ENCODE measurements around the gene SVEP1.

DNA sequence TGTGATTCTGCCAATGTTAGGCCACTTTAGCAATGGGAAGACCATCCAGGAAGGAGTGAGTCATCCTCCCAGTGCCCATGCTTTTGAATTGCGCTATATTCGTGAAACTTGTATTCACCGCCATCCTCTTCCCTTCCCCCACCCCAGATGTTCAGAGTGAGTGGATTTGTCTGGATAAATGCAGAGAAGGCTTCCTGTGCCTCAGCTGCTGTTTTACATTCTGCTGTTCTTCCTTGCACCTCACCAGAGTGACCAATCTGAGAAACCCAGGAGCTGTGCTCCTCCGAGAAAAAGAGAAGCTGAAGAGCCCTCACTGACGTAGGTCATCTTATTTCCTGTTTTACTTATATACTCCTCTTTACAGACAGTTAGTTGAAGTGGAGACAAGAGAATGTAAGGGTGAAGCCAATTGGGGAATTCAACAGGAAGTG is 24.6 kb upstream of the SVEP1 start:
- TF ChIP-seq NFIC (IDR thresholded peaks at IDR 0.05; ENCODE audit: borderline replicate concordance) (no peak), RAD21 (IDR thresholded peaks at IDR 0.05; ENCODE audit: low read length) (no peak), ELF1 (IDR thresholded peaks at IDR 0.05) (no peak), NRF1 (IDR thresholded peaks at IDR 0.05; ENCODE audit: low read depth, low read length) (no peak)
- TF ChIP-seq, protein P1, sequence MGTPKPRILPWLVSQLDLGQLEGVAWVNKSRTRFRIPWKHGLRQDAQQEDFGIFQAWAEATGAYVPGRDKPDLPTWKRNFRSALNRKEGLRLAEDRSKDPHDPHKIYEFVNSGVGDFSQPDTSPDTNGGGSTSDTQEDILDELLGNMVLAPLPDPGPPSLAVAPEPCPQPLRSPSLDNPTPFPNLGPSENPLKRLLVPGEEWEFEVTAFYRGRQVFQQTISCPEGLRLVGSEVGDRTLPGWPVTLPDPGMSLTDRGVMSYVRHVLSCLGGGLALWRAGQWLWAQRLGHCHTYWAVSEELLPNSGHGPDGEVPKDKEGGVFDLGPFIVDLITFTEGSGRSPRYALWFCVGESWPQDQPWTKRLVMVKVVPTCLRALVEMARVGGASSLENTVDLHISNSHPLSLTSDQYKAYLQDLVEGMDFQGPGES (IDR thresholded peaks at IDR 0.05; ENCODE audit: low read depth, low read length) = no peak
- TF ChIP-seq, protein P2, sequence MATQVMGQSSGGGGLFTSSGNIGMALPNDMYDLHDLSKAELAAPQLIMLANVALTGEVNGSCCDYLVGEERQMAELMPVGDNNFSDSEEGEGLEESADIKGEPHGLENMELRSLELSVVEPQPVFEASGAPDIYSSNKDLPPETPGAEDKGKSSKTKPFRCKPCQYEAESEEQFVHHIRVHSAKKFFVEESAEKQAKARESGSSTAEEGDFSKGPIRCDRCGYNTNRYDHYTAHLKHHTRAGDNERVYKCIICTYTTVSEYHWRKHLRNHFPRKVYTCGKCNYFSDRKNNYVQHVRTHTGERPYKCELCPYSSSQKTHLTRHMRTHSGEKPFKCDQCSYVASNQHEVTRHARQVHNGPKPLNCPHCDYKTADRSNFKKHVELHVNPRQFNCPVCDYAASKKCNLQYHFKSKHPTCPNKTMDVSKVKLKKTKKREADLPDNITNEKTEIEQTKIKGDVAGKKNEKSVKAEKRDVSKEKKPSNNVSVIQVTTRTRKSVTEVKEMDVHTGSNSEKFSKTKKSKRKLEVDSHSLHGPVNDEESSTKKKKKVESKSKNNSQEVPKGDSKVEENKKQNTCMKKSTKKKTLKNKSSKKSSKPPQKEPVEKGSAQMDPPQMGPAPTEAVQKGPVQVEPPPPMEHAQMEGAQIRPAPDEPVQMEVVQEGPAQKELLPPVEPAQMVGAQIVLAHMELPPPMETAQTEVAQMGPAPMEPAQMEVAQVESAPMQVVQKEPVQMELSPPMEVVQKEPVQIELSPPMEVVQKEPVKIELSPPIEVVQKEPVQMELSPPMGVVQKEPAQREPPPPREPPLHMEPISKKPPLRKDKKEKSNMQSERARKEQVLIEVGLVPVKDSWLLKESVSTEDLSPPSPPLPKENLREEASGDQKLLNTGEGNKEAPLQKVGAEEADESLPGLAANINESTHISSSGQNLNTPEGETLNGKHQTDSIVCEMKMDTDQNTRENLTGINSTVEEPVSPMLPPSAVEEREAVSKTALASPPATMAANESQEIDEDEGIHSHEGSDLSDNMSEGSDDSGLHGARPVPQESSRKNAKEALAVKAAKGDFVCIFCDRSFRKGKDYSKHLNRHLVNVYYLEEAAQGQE (IDR thresholded peaks at IDR 0.05; ENCODE audit: low read depth, low read length) = no peak
- TF ChIP-seq, protein P3, sequence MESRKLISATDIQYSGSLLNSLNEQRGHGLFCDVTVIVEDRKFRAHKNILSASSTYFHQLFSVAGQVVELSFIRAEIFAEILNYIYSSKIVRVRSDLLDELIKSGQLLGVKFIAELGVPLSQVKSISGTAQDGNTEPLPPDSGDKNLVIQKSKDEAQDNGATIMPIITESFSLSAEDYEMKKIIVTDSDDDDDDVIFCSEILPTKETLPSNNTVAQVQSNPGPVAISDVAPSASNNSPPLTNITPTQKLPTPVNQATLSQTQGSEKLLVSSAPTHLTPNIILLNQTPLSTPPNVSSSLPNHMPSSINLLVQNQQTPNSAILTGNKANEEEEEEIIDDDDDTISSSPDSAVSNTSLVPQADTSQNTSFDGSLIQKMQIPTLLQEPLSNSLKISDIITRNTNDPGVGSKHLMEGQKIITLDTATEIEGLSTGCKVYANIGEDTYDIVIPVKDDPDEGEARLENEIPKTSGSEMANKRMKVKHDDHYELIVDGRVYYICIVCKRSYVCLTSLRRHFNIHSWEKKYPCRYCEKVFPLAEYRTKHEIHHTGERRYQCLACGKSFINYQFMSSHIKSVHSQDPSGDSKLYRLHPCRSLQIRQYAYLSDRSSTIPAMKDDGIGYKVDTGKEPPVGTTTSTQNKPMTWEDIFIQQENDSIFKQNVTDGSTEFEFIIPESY (IDR thresholded peaks at IDR 0.05; ENCODE audit: borderline replicate concordance, low read depth) = no peak
- TF ChIP-seq, protein P4, sequence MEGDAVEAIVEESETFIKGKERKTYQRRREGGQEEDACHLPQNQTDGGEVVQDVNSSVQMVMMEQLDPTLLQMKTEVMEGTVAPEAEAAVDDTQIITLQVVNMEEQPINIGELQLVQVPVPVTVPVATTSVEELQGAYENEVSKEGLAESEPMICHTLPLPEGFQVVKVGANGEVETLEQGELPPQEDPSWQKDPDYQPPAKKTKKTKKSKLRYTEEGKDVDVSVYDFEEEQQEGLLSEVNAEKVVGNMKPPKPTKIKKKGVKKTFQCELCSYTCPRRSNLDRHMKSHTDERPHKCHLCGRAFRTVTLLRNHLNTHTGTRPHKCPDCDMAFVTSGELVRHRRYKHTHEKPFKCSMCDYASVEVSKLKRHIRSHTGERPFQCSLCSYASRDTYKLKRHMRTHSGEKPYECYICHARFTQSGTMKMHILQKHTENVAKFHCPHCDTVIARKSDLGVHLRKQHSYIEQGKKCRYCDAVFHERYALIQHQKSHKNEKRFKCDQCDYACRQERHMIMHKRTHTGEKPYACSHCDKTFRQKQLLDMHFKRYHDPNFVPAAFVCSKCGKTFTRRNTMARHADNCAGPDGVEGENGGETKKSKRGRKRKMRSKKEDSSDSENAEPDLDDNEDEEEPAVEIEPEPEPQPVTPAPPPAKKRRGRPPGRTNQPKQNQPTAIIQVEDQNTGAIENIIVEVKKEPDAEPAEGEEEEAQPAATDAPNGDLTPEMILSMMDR (IDR thresholded peaks at IDR 0.05) = no peak

Data from SK-N-SH (cell line).